NCI-H1048 (cell line): ENCODE measurements around the gene COPS4.
"Not testable (repeated sequence)": the region's sequence is repeated elsewhere in the genome, so short reads cannot be mapped to it uniquely, and the experiment has no call there.

Experiments used
- DNase-seq: peaks from one replicate; lab custom pipeline; 2025; lab: John Stamatoyannopoulos, UW

Gene COPS4

GRCh38 chr4:83024233-83024632, 10.8 kb upstream of the COPS4 start:
- DNase-seq = no peak

GRCh38 chr4:83025563-83025962, 9.4 kb upstream of the COPS4 start:
- no peak for DNase-seq

DNA sequence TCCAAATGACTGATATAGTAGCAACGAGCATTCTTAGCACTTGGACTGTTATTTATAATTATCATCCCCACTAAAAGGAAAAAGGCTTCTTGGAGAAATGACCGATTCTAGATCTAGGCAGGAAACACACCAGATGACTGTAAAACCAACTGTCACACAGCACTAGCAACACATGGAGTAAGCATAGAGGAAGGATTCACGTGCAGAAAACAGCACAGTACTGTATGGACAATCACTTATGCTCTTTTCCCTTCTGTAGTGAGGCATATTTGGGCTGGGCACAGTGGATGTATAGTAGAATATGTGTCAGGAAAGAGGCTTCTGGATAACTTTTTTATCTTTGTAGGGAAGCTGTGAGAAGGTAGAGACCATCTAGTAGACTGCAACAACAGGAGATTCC, 6.0 kb upstream of the COPS4 start:
- DNase-seq = no peak

DNA sequence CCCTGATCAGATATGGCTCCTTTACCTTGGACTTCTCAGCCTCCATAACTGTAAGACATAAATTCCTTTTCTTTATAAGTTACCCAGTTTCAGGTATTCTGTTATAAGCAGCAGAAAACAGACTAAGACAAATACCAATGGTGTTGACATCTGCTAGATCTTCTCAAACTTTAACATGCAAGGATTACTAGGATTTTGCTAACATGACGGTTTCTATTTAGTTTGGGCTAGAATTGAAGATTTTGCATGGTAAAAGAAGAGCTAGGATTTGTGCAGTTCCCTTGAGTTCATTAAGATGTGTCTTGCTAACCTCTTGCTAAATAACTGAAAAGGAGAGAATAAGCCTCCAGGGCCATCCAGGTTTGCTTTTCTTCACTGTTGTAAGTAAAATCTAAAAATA, 5.3 kb upstream of the COPS4 start:
- DNase-seq = no peak

- no peak for DNase-seq
These were observed 2.1 kb downstream of the COPS4 start for GRCh38 chr4:83036991-83037665.

DNA sequence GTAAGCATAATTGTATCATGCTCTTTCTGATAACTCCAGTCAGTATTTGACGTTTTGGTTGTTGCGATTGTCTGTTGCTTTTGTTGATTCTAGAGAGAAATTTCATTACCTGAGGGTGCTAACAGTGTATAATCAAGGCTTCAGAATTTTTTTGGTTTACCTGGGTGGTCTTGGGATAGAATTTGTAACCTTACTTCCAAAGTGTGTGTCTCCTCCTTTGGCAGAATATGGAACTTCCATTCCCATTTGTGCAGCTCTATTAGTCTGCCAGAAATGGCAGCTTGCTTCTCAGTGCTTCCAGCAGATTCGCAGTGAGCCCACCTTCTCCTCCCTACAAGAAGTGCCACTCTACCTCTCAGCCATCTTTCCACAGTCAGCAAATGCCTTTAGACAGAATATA, 5.3 kb downstream of the COPS4 start:
- no peak for DNase-seq

GRCh38 chr4:83043157-83043556, 8.2 kb downstream of the COPS4 start:
- DNase-seq = not testable (repeated sequence)

- DNase-seq = no peak
These were observed 8.9 kb downstream of the COPS4 start for GRCh38 chr4:83043801-83044407.

- DNase-seq = no peak
These were observed 11.9 kb downstream of the COPS4 start for GRCh38 chr4:83046693-83047473.

- DNase-seq = not testable (repeated sequence)
These were observed 13.8 kb downstream of the COPS4 start for GRCh38 chr4:83048781-83049180.

DNA sequence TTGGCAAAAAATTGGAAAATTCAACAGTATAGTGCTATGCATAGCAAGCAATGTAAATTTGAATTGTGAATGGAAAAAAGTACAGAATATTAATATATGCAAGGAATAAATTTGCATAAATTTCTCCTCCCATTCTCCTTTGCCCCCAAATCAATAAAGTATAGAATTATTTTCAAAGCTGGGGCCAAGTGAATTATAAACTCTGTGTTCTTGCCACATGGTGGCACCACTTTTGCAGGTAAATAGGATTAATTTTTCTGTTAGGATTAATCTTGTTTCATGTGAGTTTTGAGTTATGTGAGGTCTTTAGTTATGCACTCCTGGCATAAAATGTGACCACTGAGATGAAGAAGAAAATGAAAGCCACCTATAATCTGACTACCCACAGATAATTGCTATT, 19.9 kb downstream of the COPS4 start:
- no peak for DNase-seq

DNA sequence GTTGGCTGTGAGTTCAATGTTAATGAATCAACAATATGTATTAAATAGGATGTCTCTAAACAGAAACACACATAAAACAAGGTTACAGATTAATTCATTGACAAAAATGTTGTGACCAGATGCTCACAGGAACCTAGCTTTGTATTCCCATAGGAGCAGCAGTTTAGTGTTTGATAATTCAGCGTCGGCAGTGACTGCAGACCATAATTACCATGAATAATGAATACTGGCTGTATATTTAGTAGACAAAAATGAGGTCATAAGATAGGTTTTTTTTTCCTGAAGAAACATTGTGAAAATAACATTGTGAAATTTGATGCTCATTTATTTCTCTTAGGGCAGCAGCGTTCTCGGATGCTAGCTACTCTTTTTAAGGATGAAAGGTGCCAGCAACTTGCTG, 27.8 kb downstream of the COPS4 start:
- no peak for DNase-seq

GRCh38 chr4:83065266-83065665, 30.3 kb downstream of the COPS4 start:
- DNase-seq = no peak

DNA sequence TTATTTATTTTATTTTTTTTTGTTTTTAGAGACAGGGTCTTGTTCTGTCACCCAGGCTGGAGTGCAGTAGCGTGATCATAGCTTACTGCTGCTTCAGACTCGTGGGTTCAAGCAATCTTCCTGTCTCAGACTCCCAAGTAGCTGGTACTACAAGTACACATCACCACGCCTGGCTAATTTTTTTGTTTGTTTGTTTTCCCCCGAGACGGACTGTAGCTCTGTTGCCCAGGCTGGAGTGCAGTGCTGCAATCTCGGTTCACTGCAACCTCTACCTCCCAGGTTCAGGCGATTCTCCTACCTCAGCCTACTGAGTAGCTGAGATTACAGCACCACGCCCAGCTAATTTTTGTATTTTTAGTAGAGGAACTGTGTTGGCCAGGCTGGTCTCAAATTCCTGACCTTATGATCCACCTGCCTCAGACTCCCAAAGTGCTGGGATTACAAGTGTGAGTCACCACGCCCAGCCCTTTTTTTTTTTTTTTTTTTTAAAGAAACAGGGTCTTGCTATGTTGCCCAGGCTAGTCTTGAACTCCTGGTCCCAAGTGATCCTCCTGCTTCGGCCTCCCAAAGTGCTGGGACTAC, 32.2 kb downstream of the COPS4 start:
- DNase-seq = no peak

DNA sequence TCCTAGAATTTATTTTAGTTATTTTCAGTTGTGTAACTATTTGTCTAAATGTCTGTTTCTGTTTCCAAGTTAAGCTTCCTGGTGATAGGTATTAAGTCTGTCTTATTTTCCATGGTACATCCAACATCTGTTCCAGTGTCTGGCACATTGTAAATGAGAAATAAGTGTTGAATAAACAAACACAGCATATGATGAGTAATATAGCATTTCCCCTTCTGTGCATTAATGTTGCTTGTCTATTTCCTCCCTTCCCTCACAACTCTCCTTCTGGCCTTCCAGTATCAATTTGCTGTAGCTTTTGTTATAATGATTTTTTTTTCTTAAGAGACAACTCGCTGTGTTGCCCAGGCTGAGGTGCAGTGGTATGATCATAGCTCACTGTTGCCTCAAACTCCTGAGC, 36.1 kb downstream of the COPS4 start:
- DNase-seq = no peak

GRCh38 chr4:83074086-83074704, 39.2 kb downstream of the COPS4 start:
- DNase-seq = peak; percentile 23

DNA sequence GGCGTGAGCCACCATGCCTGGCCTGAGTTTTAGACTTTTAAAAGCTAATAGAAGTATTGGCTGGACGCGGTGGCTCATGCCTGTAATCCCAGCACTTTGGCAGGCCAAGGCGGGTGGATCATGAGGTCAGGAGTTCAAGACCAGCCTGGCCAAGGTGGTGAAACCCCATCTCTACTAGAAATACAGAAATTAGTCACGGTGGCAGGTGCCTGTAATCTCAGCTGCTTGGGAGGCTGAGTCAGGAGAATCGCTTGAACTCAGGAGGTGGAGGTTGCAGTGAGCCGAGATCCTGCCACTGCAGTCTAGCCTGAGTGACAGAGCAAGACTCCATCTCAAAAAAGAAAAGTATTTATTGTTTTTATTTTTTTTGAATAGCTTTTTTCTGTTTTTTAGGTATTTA, 39.8 kb downstream of the COPS4 start:
- DNase-seq = not testable (repeated sequence)

GRCh38 chr4:83075311-83076095, 40.5 kb downstream of the COPS4 start:
- DNase-seq = no peak

- DNase-seq = no peak
These were observed 45.6 kb downstream of the COPS4 start for GRCh38 chr4:83080561-83080960.

DNA sequence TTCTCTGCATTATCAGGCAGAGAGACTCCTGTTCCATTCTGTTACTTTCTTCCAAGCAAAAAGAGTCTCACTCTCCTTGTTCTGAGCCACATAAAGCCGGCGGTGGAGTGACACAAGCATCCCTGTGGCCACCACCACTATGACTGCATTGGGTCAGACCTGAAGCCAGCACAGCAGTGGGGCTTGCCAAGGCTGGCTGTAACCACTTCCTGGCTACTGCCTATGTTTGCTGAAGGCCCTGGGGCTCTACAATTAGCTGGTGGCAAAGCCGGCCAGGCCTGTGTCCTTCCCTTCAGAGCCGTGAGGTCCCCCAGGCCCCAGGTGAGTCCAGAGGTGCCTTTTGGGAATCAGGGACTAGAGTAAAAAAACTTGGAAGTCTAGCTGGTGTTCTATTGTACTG, 47.8 kb downstream of the COPS4 start:
- DNase-seq = no peak

DNA sequence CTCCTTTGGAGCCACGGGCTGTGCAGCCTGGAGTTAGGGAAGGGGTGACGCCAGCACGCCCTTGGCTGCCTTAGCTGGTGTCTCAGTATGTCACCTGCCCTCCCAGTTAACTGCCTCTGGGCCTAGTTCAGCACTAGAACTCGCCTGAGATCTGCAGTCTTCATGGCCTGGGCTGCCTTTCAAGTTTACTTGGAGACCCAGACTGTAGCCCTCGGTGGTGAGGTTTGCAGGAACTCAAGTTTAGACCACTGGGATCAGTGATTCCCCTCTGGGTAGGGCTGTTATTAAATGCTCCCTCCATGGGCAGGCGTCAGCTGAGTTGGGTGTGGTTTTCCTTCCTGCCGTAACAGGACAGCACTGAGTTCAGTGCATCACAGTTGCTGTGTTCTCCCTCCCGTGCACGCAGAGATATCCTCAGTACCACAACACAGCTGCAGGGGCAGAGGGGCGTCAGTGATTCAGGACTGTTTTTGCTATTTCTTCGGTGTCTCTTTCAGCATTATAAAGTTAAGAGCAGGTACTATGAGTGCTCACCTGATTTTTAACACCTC, 49.0 kb downstream of the COPS4 start:
- no peak for DNase-seq
